GM10847 (cell line): ENCODE data around the gene EPHA2.

Experiments used
- POLR2A ChIP-seq: IDR thresholded peaks from 2 replicates; pipeline ENCODE4 v1.6.1; 2011; ENCODE audit not compliant: insufficient read length; ENCODE audit errors: extremely low read depth

EPHA2 gene

DNA sequence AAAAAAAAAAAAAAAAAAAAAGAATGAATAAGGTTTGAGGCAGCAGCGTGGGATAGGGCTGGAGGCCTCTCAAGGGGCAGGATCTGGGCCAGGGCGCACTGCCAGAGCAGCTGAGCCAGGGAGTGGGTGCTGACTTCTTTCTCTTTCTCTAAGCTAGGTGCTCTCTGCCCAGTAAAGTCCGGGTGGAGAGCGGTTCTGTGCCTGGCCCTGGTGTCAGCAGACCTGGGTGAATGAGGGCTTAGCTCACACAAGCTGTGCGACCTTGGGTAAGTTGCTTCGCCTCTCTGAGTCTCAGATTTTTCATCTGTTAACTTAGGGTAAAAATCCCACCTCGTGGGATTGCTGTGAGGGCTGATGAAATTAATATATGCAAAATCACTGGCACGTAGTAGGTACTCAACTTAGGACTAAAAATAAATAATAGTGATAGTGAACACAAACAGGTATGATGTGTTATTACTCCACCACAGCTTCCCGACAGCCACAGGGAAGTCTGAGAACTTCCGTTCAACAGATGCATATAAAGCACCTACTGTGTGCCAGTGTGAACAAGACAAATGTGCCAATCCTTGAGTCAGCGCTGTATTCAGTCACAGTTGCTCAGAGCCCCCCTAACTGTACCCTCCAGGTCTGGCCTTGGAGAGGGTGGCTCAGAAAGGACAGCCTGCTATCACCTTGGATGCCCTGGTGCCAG, 80.4 kb downstream of the EPHA2 start:
- TF ChIP-seq POLR2A, result no peak
